ENCODE measurements around the gene ADGRF4. TPM values are rescaled to one million over a fixed set of nuclear protein-coding genes. Genes with fewer than 3 reads are reported as not detected.

ADGRF4 gene
- total RNA-seq, 2 experiments from 2014 or later, result not detected

- intact Hi-C loops (cut with micrococcal nuclease), result no loop called here
These were observed 22.8 kb downstream of the ADGRF4 start for GRCh38 chr6:47721189-47721588.

GRCh38 chr6:47722194-47722593 is 23.8 kb downstream of the ADGRF4 start:
- intact Hi-C loops (cut with micrococcal nuclease), result no loop called here
- DNase-seq, result no peak

More at GRCh38 chr6:47721189-47721588, 22.8 kb downstream of the ADGRF4 start:
- Mint-ChIP-seq H3K27me3 (ENCODE audit: low read depth) (peaks cover 18% of the 10 kb centered on the region), H3K27ac (no peak overlapping the region), H3K36me3 (ENCODE audit: low read depth) (no peaks in the 10 kb centered on the region), H3K4me3 (no peak overlapping the region), H3K9me3 (no peaks in the 10 kb centered on the region), H3K4me1 (ENCODE audit: low read depth) (peaks cover 16% of the 10 kb centered on the region)
- CTCF ChIA-PET, result interaction anchor here (1.3 kb wide), 1 partner anchor 13 kb away, joined by 6 read pairs; no protein-coding TSS in a partner anchor
- no peak for DNase-seq

GRCh38 chr6:47724300-47724699 is 25.9 kb downstream of the ADGRF4 start:
- Mint-ChIP-seq H3K27me3 (ENCODE audit: low read depth) (peaks cover 15% of the 10 kb centered on the region), H3K36me3 (ENCODE audit: low read depth) (no peaks in the 10 kb centered on the region), H3K27ac (no peak overlapping the region), H3K4me3 (no peak overlapping the region), H3K9me3 (no peaks in the 10 kb centered on the region), H3K4me1 (ENCODE audit: low read depth) (peaks cover 12% of the 10 kb centered on the region)
- CTCF ChIA-PET, result interaction anchor here (1.1 to 1.5 kb wide), 2 partner anchors 10 to 91 kb away, joined by 3 to 4 read pairs; no protein-coding TSS in a partner anchor
- intact Hi-C loops (cut with micrococcal nuclease), result no loop called here
- no peak for DNase-seq

More at GRCh38 chr6:47722194-47722593, 23.8 kb downstream of the ADGRF4 start:
- Mint-ChIP-seq H3K27me3 (ENCODE audit: low read depth) (peaks cover 20% of the 10 kb centered on the region), H3K4me3 (no peak overlapping the region), H3K36me3 (ENCODE audit: low read depth) (no peaks in the 10 kb centered on the region), H3K9me3 (no peaks in the 10 kb centered on the region), H3K4me1 (ENCODE audit: low read depth) (peaks cover 6% of the 10 kb centered on the region), H3K27ac (no peak overlapping the region)
- CTCF ChIA-PET, result no interaction called here

GRCh38 chr6:47727391-47727790 is 29.0 kb downstream of the ADGRF4 start:
- Mint-ChIP-seq H3K4me3 (no peak overlapping the region), H3K4me1 (ENCODE audit: low read depth) (peaks cover 19% of the 10 kb centered on the region), H3K9me3 (no peaks in the 10 kb centered on the region), H3K27me3 (ENCODE audit: low read depth) (peaks cover 2% of the 10 kb centered on the region), H3K36me3 (ENCODE audit: low read depth) (no peaks in the 10 kb centered on the region), H3K27ac (no peak overlapping the region)
- no peak for DNase-seq
- intact Hi-C loops (cut with micrococcal nuclease), result no loop called here
- CTCF ChIA-PET, result interaction anchor here (0.6 to 1.0 kb wide), 4 partner anchors 25 to 314 kb away, joined by 3 to 4 read pairs (median 3); no protein-coding TSS in a partner anchor

GRCh38 chr6:47729019-47729418 is 30.6 kb downstream of the ADGRF4 start:
- peaks cover 16% of the 10 kb centered on the region for H3K4me1 Mint-ChIP-seq (ENCODE audit: low read depth)
- H3K36me3 Mint-ChIP-seq (ENCODE audit: low read depth), result no peaks in the 10 kb centered on the region
- CTCF ChIA-PET, result interaction anchor here (1.4 to 2.7 kb wide), 2 partner anchors 10 to 97 kb away, joined by 3 to 18 read pairs; no protein-coding TSS in a partner anchor

DNA sequence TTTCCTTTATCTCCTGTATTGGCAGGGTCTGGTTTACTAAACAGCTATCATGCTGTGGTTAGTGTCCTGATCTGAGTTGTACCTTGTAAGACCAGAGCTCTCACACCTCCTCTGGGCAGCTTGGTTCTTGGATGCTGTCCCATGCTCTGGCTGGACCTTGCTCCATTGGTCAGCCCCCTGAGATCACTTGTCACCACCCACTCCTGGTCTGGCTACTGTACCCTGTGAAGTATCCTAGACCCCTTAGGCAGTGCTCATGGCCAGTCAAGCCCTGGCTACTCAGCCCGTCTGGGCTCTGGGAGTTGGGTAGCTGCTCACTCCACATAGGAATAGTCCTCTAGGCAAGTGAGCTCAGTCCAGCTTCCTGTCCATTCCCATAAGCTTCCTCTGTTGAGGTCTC is 31.1 kb downstream of the ADGRF4 start:
- Mint-ChIP-seq H3K4me3 (no peak overlapping the region), H3K9me3 (no peaks in the 10 kb centered on the region), H3K36me3 (ENCODE audit: low read depth) (no peaks in the 10 kb centered on the region), H3K4me1 (ENCODE audit: low read depth) (peaks cover 16% of the 10 kb centered on the region), H3K27ac (no peak overlapping the region), H3K27me3 (ENCODE audit: low read depth) (peaks cover 5% of the 10 kb centered on the region)
- DNase-seq, result no peak
- CTCF ChIA-PET, result interaction anchor here (1.4 to 2.7 kb wide), 2 partner anchors 11 to 98 kb away, joined by 3 to 18 read pairs; no protein-coding TSS in a partner anchor
- intact Hi-C loops (cut with micrococcal nuclease), result loop anchor here (1.0 kb wide), 3 partner anchors 10 to 14 kb away; no protein-coding TSS in a partner anchor

More at GRCh38 chr6:47729019-47729418, 30.6 kb downstream of the ADGRF4 start:
- H3K27me3 Mint-ChIP-seq (ENCODE audit: low read depth), result peaks cover 5% of the 10 kb centered on the region
- H3K4me3 Mint-ChIP-seq, result no peak overlapping the region
- peak; percentile 27 for DNase-seq
- no peaks in the 10 kb centered on the region for H3K9me3 Mint-ChIP-seq
- intact Hi-C loops (cut with micrococcal nuclease), result loop anchor here (1.0 kb wide), 3 partner anchors 10 to 14 kb away; no protein-coding TSS in a partner anchor
- H3K27ac Mint-ChIP-seq, result peak overlapping the region; percentile 1

DNA sequence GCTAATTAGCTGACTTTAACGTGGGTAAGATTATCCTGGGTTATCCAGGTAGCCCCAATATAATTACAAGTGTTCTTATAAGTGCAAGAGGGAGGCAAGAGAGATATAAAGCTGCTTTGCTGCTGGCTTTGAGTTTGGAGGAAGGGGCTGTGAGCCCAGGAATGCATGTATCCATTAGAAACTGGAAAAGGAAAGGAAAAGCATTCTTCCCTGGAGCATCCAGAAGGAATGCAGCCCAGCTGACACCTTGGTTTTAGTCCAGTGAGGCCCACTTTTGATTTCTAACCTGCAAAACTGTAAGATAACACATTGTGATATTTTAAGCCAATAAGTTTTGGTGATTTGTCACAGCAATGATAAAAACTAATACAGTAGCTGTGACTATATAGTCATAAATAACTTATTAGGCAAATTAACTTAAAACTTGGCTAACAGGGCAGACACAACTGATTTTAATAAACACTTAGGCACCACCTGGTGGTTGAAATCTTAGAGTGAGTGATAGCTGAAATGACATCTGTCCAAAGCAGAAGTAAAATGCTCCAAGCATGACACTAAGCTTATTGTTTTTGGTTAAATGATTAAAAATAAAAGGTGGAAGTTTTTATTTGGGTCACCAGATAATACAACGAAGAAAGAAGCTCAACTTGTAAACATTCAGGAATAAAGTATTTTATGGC is 35.6 kb downstream of the ADGRF4 start:
- H3K9me3 Mint-ChIP-seq, result no peaks in the 10 kb centered on the region
- CTCF ChIA-PET, result interaction anchor here (0.7 to 3.3 kb wide), 17 partner anchors 9 to 326 kb away, joined by 3 to 44 read pairs (median 6); no protein-coding TSS in a partner anchor
- H3K27ac Mint-ChIP-seq, result no peak overlapping the region
- DNase-seq, result peak; percentile 23
- H3K4me3 Mint-ChIP-seq, result no peak overlapping the region
- peaks cover 11% of the 10 kb centered on the region for H3K27me3 Mint-ChIP-seq (ENCODE audit: low read depth)
- peaks cover 18% of the 10 kb centered on the region for H3K4me1 Mint-ChIP-seq (ENCODE audit: low read depth)
- intact Hi-C loops (cut with micrococcal nuclease), result loop anchor here (1.0 kb wide), 3 partner anchors 46 to 320 kb away; no protein-coding TSS in a partner anchor
- H3K36me3 Mint-ChIP-seq (ENCODE audit: low read depth), result no peaks in the 10 kb centered on the region

- Mint-ChIP-seq H3K4me3 (no peak overlapping the region), H3K27me3 (ENCODE audit: low read depth) (peaks cover 11% of the 10 kb centered on the region), H3K9me3 (no peaks in the 10 kb centered on the region), H3K27ac (no peak overlapping the region), H3K36me3 (ENCODE audit: low read depth) (no peaks in the 10 kb centered on the region), H3K4me1 (ENCODE audit: low read depth) (peaks cover 11% of the 10 kb centered on the region)
- no peak for DNase-seq
- intact Hi-C loops (cut with micrococcal nuclease), result loop anchor here (1.0 kb wide), 3 partner anchors 45 to 321 kb away; no protein-coding TSS in a partner anchor
- CTCF ChIA-PET, result interaction anchor here (1.2 to 3.3 kb wide), 11 partner anchors 10 to 322 kb away, joined by 3 to 44 read pairs (median 6); no protein-coding TSS in a partner anchor
These were observed 36.6 kb downstream of the ADGRF4 start for GRCh38 chr6:47734831-47735481.

DNA sequence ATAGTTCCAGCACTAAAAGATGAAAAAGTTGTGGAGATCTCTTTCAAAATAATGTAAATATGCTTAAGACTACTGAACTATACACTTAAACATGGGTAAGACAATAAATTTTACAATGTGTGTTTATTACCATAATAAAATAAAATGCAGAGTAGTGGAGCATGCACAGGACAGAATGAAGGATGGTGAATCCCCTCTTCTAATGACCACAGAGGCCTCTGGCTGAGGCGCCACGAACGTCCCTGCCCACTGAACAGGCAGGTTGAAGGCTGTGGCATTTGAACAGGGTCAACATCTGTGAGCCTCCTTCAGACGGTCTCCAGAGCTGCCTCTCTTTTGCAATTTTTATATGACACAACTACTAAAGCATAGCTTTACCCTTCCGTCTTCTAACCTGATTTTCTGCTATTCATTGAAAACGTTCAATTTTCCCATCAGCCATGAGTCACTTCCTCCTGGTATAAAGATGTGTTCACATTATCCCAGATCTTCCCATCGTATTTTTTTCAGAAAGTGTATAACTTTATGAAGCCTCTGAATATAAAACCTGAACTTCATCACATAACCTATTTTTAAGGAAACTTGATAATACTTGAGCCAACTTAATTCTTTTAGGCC is 37.8 kb downstream of the ADGRF4 start:
- CTCF ChIA-PET, result interaction anchor here (1.1 kb wide), 1 partner anchor 105 kb away, joined by 6 read pairs; no protein-coding TSS in a partner anchor
- Mint-ChIP-seq H3K27me3 (ENCODE audit: low read depth) (peaks cover 11% of the 10 kb centered on the region), H3K4me3 (no peak overlapping the region), H3K27ac (no peak overlapping the region), H3K36me3 (ENCODE audit: low read depth) (no peaks in the 10 kb centered on the region), H3K4me1 (ENCODE audit: low read depth) (peaks cover 11% of the 10 kb centered on the region), H3K9me3 (no peaks in the 10 kb centered on the region)
- intact Hi-C loops (cut with micrococcal nuclease), result no loop called here
- DNase-seq, result no peak

DNA sequence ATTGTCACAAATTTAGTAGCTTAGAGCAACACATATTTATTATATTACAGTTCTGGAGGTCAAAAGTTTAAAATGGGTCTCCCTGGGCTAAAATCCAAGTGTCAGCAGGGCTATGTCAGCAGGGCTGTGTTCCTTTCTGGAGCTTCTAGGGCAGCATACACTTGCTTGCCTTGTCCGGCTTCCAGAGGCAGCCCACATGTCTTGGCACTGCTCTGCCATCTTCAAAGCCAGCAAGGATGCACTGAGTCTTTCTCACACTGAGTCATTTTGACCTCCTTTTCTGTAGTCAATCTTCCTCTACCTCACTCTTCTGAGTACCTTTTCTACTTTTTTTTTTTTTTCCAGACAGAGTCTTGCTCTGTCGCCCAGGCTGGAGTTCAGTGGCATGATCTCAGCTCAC is 39.0 kb downstream of the ADGRF4 start:
- H3K4me1 Mint-ChIP-seq (ENCODE audit: low read depth), result peaks cover 17% of the 10 kb centered on the region
- intact Hi-C loops (cut with micrococcal nuclease), result no loop called here
- no peak overlapping the region for H3K4me3 Mint-ChIP-seq
- no peaks in the 10 kb centered on the region for H3K36me3 Mint-ChIP-seq (ENCODE audit: low read depth)
- no peak overlapping the region for H3K27ac Mint-ChIP-seq
- DNase-seq, result peak; percentile 15
- H3K9me3 Mint-ChIP-seq, result no peaks in the 10 kb centered on the region
- CTCF ChIA-PET, result interaction anchor here (0.6 kb wide), 1 partner anchor 108 kb away, joined by 3 read pairs; no protein-coding TSS in a partner anchor
- H3K27me3 Mint-ChIP-seq (ENCODE audit: low read depth), result peaks cover 11% of the 10 kb centered on the region

GRCh38 chr6:47740714-47741113 is 42.3 kb downstream of the ADGRF4 start:
- H3K27ac Mint-ChIP-seq, result no peak overlapping the region
- H3K4me1 Mint-ChIP-seq (ENCODE audit: low read depth), result peaks cover 20% of the 10 kb centered on the region
- no peak for DNase-seq
- no peak overlapping the region for H3K4me3 Mint-ChIP-seq
- H3K9me3 Mint-ChIP-seq, result peaks cover 2% of the 10 kb centered on the region
- intact Hi-C loops (cut with micrococcal nuclease), result loop anchor here (1.0 to 5.0 kb wide), 5 partner anchors 9 to 326 kb away; partner anchors contain the start of gene CD2AP
- no peaks in the 10 kb centered on the region for H3K36me3 Mint-ChIP-seq (ENCODE audit: low read depth)
- H3K27me3 Mint-ChIP-seq (ENCODE audit: low read depth), result peaks cover 6% of the 10 kb centered on the region
- CTCF ChIA-PET, result interaction anchor here (1.8 kb wide), 1 partner anchor 109 kb away, joined by 6 read pairs; no protein-coding TSS in a partner anchor
